SKM-1 treated with dmso at 0.1 percent for 144 hours (cell line): ENCODE results near the gene SMAD9.
"Not testable (repeated sequence)": the region's sequence is repeated elsewhere in the genome, so short reads cannot be mapped to it uniquely, and the experiment has no call there.

Experiments used
- DNase-seq: peaks from one replicate; lab custom pipeline; 2025; ENCODE audit not compliant: unreplicated experiment; lab: John Stamatoyannopoulos, UW

The SMAD9 gene

GRCh38 chr13:36912973-36913372 is 7.1 kb downstream of the SMAD9 start:
- no peak for DNase-seq

GRCh38 chr13:36912369-36912768 is 7.7 kb downstream of the SMAD9 start:
- no peak for DNase-seq

- DNase-seq: no peak
These were observed 9.5 kb downstream of the SMAD9 start for GRCh38 chr13:36910545-36910944.

GRCh38 chr13:36907821-36908220 is 12.2 kb downstream of the SMAD9 start:
- no peak for DNase-seq

GRCh38 chr13:36907266-36907665 is 12.8 kb downstream of the SMAD9 start:
- no peak for DNase-seq

- no peak for DNase-seq
These were observed 14.1 kb downstream of the SMAD9 start for GRCh38 chr13:36905944-36906343.

- no peak for DNase-seq
These were observed 16.0 kb downstream of the SMAD9 start for GRCh38 chr13:36903925-36904595.

- no peak for DNase-seq
These were observed 22.9 kb downstream of the SMAD9 start for GRCh38 chr13:36897054-36897616.

GRCh38 chr13:36891752-36892151 is 28.3 kb downstream of the SMAD9 start:
- no peak for DNase-seq

- no peak for DNase-seq
These were observed 31.4 kb downstream of the SMAD9 start for GRCh38 chr13:36888645-36889044.

- DNase-seq: no peak
These were observed 32.1 kb downstream of the SMAD9 start for GRCh38 chr13:36887758-36888521.

GRCh38 chr13:36885901-36886300 is 34.1 kb downstream of the SMAD9 start:
- DNase-seq: no peak

- no peak for DNase-seq
These were observed 35.8 kb downstream of the SMAD9 start for GRCh38 chr13:36884235-36884634.

GRCh38 chr13:36883824-36884223 is 36.2 kb downstream of the SMAD9 start:
- DNase-seq: no peak

- not testable (repeated sequence) for DNase-seq
These were observed 36.6 kb downstream of the SMAD9 start for GRCh38 chr13:36883392-36883791.

GRCh38 chr13:36882829-36883390 is 37.1 kb downstream of the SMAD9 start:
- no peak for DNase-seq

GRCh38 chr13:36880961-36881360 is 39.1 kb downstream of the SMAD9 start:
- DNase-seq: no peak

- DNase-seq: no peak
These were observed 40.7 kb downstream of the SMAD9 start for GRCh38 chr13:36879218-36879938.

- DNase-seq: no peak
These were observed 44.1 kb downstream of the SMAD9 start for GRCh38 chr13:36875961-36876360.

GRCh38 chr13:36875431-36875830 is 44.6 kb downstream of the SMAD9 start:
- DNase-seq: no peak

- no peak for DNase-seq
These were observed 47.4 kb downstream of the SMAD9 start for GRCh38 chr13:36872621-36873020.
